Measurements from ENCODE around the gene MUTYH.
A peak's percentile ranks its signal among the peaks of the same experiment; 100 is the strongest.

Gene MUTYH

GRCh38 chr1:45351508-45351907, 11.3 kb upstream of the MUTYH start:
- no peaks in the 10 kb centered on the region for H3K36me3 ChIP-seq (ENCODE audit: insufficient read depth, low read length)
- peaks cover 15% of the 10 kb centered on the region for H3K4me1 ChIP-seq (ENCODE audit: control insufficient read depth, insufficient read depth, low read length, unreplicated experiment)
- no peaks in the 10 kb centered on the region for H3K27me3 ChIP-seq (ENCODE audit: insufficient read depth, low read length)
- H2AFZ ChIP-seq (ENCODE audit: low read length, unreplicated experiment): no peak overlapping the region
- H3K4me3 ChIP-seq (ENCODE audit: low read depth, low read length): no peak overlapping the region
- H3K27ac ChIP-seq (ENCODE audit: low read depth, low read length): no peak overlapping the region
- H3K79me2 ChIP-seq (ENCODE audit: control insufficient read depth, insufficient read depth, low read length, unreplicated experiment): no peaks in the 10 kb centered on the region

- Histone ChIP-seq H3K27me3 (ENCODE audit: insufficient read depth, low read length) (no peaks in the 10 kb centered on the region), H3K4me3 (ENCODE audit: low read depth, low read length) (no peak overlapping the region), H3K27ac (ENCODE audit: low read depth, low read length) (no peak overlapping the region), H2AFZ (ENCODE audit: low read length, unreplicated experiment) (no peak overlapping the region), H3K4me1 (ENCODE audit: control insufficient read depth, insufficient read depth, low read length, unreplicated experiment) (peaks cover 15% of the 10 kb centered on the region), H3K79me2 (ENCODE audit: control insufficient read depth, insufficient read depth, low read length, unreplicated experiment) (no peaks in the 10 kb centered on the region), H3K36me3 (ENCODE audit: insufficient read depth, low read length) (peaks cover 3% of the 10 kb centered on the region)
These were observed 8.9 kb upstream of the MUTYH start for GRCh38 chr1:45348966-45349677.

GRCh38 chr1:45348609-45348965, 8.3 kb upstream of the MUTYH start:
- Histone ChIP-seq H2AFZ (ENCODE audit: low read length, unreplicated experiment) (no peak overlapping the region), H3K4me3 (ENCODE audit: low read depth, low read length) (no peak overlapping the region), H3K4me1 (ENCODE audit: control insufficient read depth, insufficient read depth, low read length, unreplicated experiment) (peaks cover 15% of the 10 kb centered on the region), H3K27ac (ENCODE audit: low read depth, low read length) (no peak overlapping the region), H3K36me3 (ENCODE audit: insufficient read depth, low read length) (peaks cover 9% of the 10 kb centered on the region), H3K27me3 (ENCODE audit: insufficient read depth, low read length) (no peaks in the 10 kb centered on the region), H3K79me2 (ENCODE audit: control insufficient read depth, insufficient read depth, low read length, unreplicated experiment) (no peaks in the 10 kb centered on the region)

GRCh38 chr1:45348020-45348419, 7.8 kb upstream of the MUTYH start:
- Histone ChIP-seq H3K27ac (ENCODE audit: low read depth, low read length) (no peak overlapping the region), H2AFZ (ENCODE audit: low read length, unreplicated experiment) (no peak overlapping the region), H3K36me3 (ENCODE audit: insufficient read depth, low read length) (peaks cover 14% of the 10 kb centered on the region), H3K4me1 (ENCODE audit: control insufficient read depth, insufficient read depth, low read length, unreplicated experiment) (peaks cover 15% of the 10 kb centered on the region), H3K79me2 (ENCODE audit: control insufficient read depth, insufficient read depth, low read length, unreplicated experiment) (no peaks in the 10 kb centered on the region), H3K27me3 (ENCODE audit: insufficient read depth, low read length) (no peaks in the 10 kb centered on the region), H3K4me3 (ENCODE audit: low read depth, low read length) (no peak overlapping the region)

GRCh38 chr1:45346473-45346872, 6.2 kb upstream of the MUTYH start:
- Histone ChIP-seq H3K36me3 (ENCODE audit: insufficient read depth, low read length) (peaks cover 29% of the 10 kb centered on the region), H3K27me3 (ENCODE audit: insufficient read depth, low read length) (no peaks in the 10 kb centered on the region), H2AFZ (ENCODE audit: low read length, unreplicated experiment) (no peak overlapping the region), H3K4me1 (ENCODE audit: control insufficient read depth, insufficient read depth, low read length, unreplicated experiment) (peaks cover 18% of the 10 kb centered on the region), H3K27ac (ENCODE audit: low read depth, low read length) (no peak overlapping the region), H3K4me3 (ENCODE audit: low read depth, low read length) (no peak overlapping the region), H3K79me2 (ENCODE audit: control insufficient read depth, insufficient read depth, low read length, unreplicated experiment) (peaks cover 9% of the 10 kb centered on the region)

- Histone ChIP-seq H3K4me3 (ENCODE audit: low read depth, low read length) (no peak overlapping the region), H2AFZ (ENCODE audit: low read length, unreplicated experiment) (no peak overlapping the region), H3K4me1 (ENCODE audit: control insufficient read depth, insufficient read depth, low read length, unreplicated experiment) (peaks cover 25% of the 10 kb centered on the region), H3K27me3 (ENCODE audit: insufficient read depth, low read length) (no peaks in the 10 kb centered on the region), H3K79me2 (ENCODE audit: control insufficient read depth, insufficient read depth, low read length, unreplicated experiment) (peaks cover 21% of the 10 kb centered on the region), H3K36me3 (ENCODE audit: insufficient read depth, low read length) (peaks cover 29% of the 10 kb centered on the region), H3K27ac (ENCODE audit: low read depth, low read length) (no peak overlapping the region)
These were observed 4.8 kb upstream of the MUTYH start for GRCh38 chr1:45345014-45345413.

- H3K4me3 ChIP-seq (ENCODE audit: low read depth, low read length): no peak overlapping the region
These were observed 4.3 kb upstream of the MUTYH start for GRCh38 chr1:45344499-45344898.

GRCh38 chr1:45340816-45341466, 701 bp upstream of the MUTYH start:
- Histone ChIP-seq H3K79me2 (ENCODE audit: control insufficient read depth, insufficient read depth, low read length, unreplicated experiment) (peaks cover 31% of the 10 kb centered on the region), H3K27me3 (ENCODE audit: insufficient read depth, low read length) (no peaks in the 10 kb centered on the region), H3K36me3 (ENCODE audit: insufficient read depth, low read length) (peaks cover 35% of the 10 kb centered on the region), H3K27ac (ENCODE audit: low read depth, low read length) (peak overlapping the region; percentile 84), H3K4me1 (ENCODE audit: control insufficient read depth, insufficient read depth, low read length, unreplicated experiment) (peaks cover 15% of the 10 kb centered on the region), H3K4me3 (ENCODE audit: low read depth, low read length) (peak overlapping the region; percentile 91), H2AFZ (ENCODE audit: low read length, unreplicated experiment) (no peak overlapping the region)

More at GRCh38 chr1:45344499-45344898, 4.3 kb upstream of the MUTYH start:
- H3K79me2 ChIP-seq (ENCODE audit: control insufficient read depth, insufficient read depth, low read length, unreplicated experiment): peaks cover 21% of the 10 kb centered on the region
- no peak overlapping the region for H3K27ac ChIP-seq (ENCODE audit: low read depth, low read length)
- no peaks in the 10 kb centered on the region for H3K27me3 ChIP-seq (ENCODE audit: insufficient read depth, low read length)
- H3K36me3 ChIP-seq (ENCODE audit: insufficient read depth, low read length): peaks cover 29% of the 10 kb centered on the region
- H2AFZ ChIP-seq (ENCODE audit: low read length, unreplicated experiment): no peak overlapping the region
- peaks cover 25% of the 10 kb centered on the region for H3K4me1 ChIP-seq (ENCODE audit: control insufficient read depth, insufficient read depth, low read length, unreplicated experiment)

GRCh38 chr1:45337630-45338325, 2.5 kb downstream of the MUTYH start:
- Histone ChIP-seq H3K27ac (ENCODE audit: low read depth, low read length) (no peak overlapping the region), H3K79me2 (ENCODE audit: control insufficient read depth, insufficient read depth, low read length, unreplicated experiment) (peaks cover 31% of the 10 kb centered on the region), H3K4me3 (ENCODE audit: low read depth, low read length) (no peak overlapping the region), H2AFZ (ENCODE audit: low read length, unreplicated experiment) (no peak overlapping the region), H3K27me3 (ENCODE audit: insufficient read depth, low read length) (no peaks in the 10 kb centered on the region), H3K36me3 (ENCODE audit: insufficient read depth, low read length) (peaks cover 21% of the 10 kb centered on the region), H3K4me1 (ENCODE audit: control insufficient read depth, insufficient read depth, low read length, unreplicated experiment) (peaks cover 15% of the 10 kb centered on the region)

GRCh38 chr1:45335855-45336324, 4.3 kb downstream of the MUTYH start:
- H3K4me3 ChIP-seq (ENCODE audit: low read depth, low read length): no peak overlapping the region
- H3K27ac ChIP-seq (ENCODE audit: low read depth, low read length): no peak overlapping the region

More at GRCh38 chr1:45335855-45336324, 4.3 kb downstream of the MUTYH start:
- peaks cover 16% of the 10 kb centered on the region for H3K79me2 ChIP-seq (ENCODE audit: control insufficient read depth, insufficient read depth, low read length, unreplicated experiment)
- peaks cover 5% of the 10 kb centered on the region for H3K4me1 ChIP-seq (ENCODE audit: control insufficient read depth, insufficient read depth, low read length, unreplicated experiment)
- H3K27me3 ChIP-seq (ENCODE audit: insufficient read depth, low read length): no peaks in the 10 kb centered on the region
- H3K36me3 ChIP-seq (ENCODE audit: insufficient read depth, low read length): peaks cover 9% of the 10 kb centered on the region
- H2AFZ ChIP-seq (ENCODE audit: low read length, unreplicated experiment): no peak overlapping the region
